Measurements from ENCODE around the gene FBXO21. TPM values are rescaled to one million over a fixed set of nuclear protein-coding genes. Genes with fewer than 3 reads are reported as not detected.

Gene FBXO21
- polyA plus RNA-seq, 1 donor (not counting 4 experiments of a cell fraction or from before 2014, with no cell fraction given), result 21.9 TPM

DNA sequence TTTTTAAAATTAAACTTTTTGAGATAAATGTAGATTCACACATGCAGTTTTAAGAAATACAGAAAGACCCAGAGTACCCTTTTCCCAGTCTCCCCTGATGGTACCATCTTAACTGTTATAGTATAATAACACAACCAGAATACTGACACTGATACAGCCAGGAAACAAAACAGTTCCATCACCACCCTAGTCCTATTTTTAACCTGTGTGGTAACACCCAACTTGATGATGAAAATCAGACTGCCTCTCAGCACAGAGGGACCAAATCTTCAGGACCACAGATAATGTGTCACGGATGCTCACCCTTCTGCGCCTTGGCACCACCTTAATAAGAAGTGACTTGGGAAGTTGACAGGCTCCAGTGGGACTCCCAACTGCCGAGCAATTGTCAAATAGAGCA lies 18.1 kb downstream of the FBXO21 start:
- no peak overlapping the region for H2AFZ ChIP-seq (ENCODE audit: control insufficient read depth, low read length)
- no peak overlapping the region for H3K27ac ChIP-seq (ENCODE audit: control insufficient read depth, insufficient read depth, low read length)
- H3K4me1 ChIP-seq (ENCODE audit: control insufficient read depth, extremely low read depth, insufficient read depth, low read length), result no peaks in the 10 kb centered on the region
- H3K9me1 ChIP-seq (ENCODE audit: control insufficient read depth, extremely low read depth, insufficient read depth, low read length), result no peaks in the 10 kb centered on the region
- dilution Hi-C loops (cut with MboI; ENCODE audit: extremely low pct_ligation_motif_present, low sequenced_read_pairs), result no loop called here
- DNase-seq (ENCODE audit: low read depth, low spot score) (no peak), FAIRE-seq (no peak)
- TF ChIP-seq, protein P1, sequence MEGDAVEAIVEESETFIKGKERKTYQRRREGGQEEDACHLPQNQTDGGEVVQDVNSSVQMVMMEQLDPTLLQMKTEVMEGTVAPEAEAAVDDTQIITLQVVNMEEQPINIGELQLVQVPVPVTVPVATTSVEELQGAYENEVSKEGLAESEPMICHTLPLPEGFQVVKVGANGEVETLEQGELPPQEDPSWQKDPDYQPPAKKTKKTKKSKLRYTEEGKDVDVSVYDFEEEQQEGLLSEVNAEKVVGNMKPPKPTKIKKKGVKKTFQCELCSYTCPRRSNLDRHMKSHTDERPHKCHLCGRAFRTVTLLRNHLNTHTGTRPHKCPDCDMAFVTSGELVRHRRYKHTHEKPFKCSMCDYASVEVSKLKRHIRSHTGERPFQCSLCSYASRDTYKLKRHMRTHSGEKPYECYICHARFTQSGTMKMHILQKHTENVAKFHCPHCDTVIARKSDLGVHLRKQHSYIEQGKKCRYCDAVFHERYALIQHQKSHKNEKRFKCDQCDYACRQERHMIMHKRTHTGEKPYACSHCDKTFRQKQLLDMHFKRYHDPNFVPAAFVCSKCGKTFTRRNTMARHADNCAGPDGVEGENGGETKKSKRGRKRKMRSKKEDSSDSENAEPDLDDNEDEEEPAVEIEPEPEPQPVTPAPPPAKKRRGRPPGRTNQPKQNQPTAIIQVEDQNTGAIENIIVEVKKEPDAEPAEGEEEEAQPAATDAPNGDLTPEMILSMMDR (optimal IDR thresholded peaks at IDR 0.05 in 1 of 3, IDR thresholded peaks at IDR 0.05 in 1 of 3, conservative IDR thresholded peaks at IDR 0.05 in 1 of 3; ENCODE audit: extremely low read depth in 1 of 3, insufficient read depth in 2 of 3, low read length in 3 of 3), result no peak
- no peak for TF ChIP-seq EZH2 (IDR thresholded peaks at IDR 0.05; ENCODE audit: low read length)
- no peaks in the 10 kb centered on the region for H4K20me1 ChIP-seq (ENCODE audit: control insufficient read depth, extremely low read depth, insufficient read depth, low read length)
- H3K79me2 ChIP-seq (ENCODE audit: control insufficient read depth, insufficient read depth, low read length), result no peaks in the 10 kb centered on the region
- H3K9ac ChIP-seq (ENCODE audit: control insufficient read depth, extremely low read depth, insufficient read depth, low read length), result no peak overlapping the region
- peaks cover 14 to 18% of the 10 kb centered on the region in 2 experiments for H3K36me3 ChIP-seq (ENCODE audit: control insufficient read depth in 2 of 2, extremely low read depth in 1 of 2, insufficient read depth in 2 of 2, low read length in 2 of 2)
- H3K4me2 ChIP-seq (ENCODE audit: control insufficient read depth, extremely low read depth, insufficient read depth, low read depth, low read length), result no peak overlapping the region
- no peak overlapping the region for H3K4me3 ChIP-seq (ENCODE audit: control insufficient read depth in 2 of 3, extremely low read depth in 1 of 3, insufficient read depth in 2 of 3, low read depth in 1 of 3, low read length in 3 of 3)
- no peaks in the 10 kb centered on the region for H3K9me3 ChIP-seq (ENCODE audit: control insufficient read depth, low read depth, low read length)
- H3K27me3 ChIP-seq (ENCODE audit: control insufficient read depth, extremely low read depth, insufficient read depth, low read length), result no peaks in the 10 kb centered on the region

DNA sequence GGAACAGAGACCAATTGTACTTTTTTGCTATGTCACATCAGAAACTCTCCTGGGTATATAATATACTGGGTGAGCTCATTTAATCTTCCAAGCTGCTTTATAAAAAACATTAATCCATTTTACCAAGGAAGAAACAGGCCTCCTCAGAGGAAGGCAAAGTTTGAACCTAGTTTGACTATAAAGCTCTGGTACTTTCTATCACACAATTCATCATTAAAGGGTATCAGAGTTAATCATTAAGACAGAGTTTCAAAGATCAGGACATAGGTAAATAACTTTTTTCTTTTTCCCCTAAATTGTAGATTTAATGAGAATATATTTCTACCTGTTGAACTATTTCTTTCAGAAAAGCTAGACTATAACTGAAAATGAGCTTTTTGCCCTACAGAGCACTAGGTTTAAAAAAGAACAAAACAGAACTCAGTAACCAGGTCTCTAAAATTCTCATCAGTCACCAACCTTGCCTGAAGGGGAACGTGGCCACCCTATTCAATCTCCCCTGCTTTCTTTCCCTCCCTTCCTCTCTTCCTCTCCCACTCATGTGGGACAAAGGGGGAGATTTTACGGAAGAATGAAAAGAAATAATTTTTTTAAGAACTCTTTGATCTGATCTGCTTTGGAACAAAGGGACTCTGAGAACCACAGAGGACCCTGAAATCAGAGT lies 18.6 kb downstream of the FBXO21 start:
- Histone ChIP-seq H3K9ac (ENCODE audit: control insufficient read depth, extremely low read depth, insufficient read depth, low read length) (no peak overlapping the region), H3K4me1 (ENCODE audit: control insufficient read depth, extremely low read depth, insufficient read depth, low read length) (no peaks in the 10 kb centered on the region), H3K4me2 (ENCODE audit: control insufficient read depth, extremely low read depth, insufficient read depth, low read depth, low read length) (no peak overlapping the region), H3K36me3 (ENCODE audit: control insufficient read depth in 2 of 2, extremely low read depth in 1 of 2, insufficient read depth in 2 of 2, low read length in 2 of 2) (peaks cover 20% of the 10 kb centered on the region in 2 experiments), H3K27me3 (ENCODE audit: control insufficient read depth, extremely low read depth, insufficient read depth, low read length) (no peaks in the 10 kb centered on the region), H3K4me3 (ENCODE audit: control insufficient read depth in 2 of 3, extremely low read depth in 1 of 3, insufficient read depth in 2 of 3, low read depth in 1 of 3, low read length in 3 of 3) (no peak overlapping the region), H2AFZ (ENCODE audit: control insufficient read depth, low read length) (no peak overlapping the region), H3K9me3 (ENCODE audit: control insufficient read depth, low read depth, low read length) (no peaks in the 10 kb centered on the region), H3K9me1 (ENCODE audit: control insufficient read depth, extremely low read depth, insufficient read depth, low read length) (no peaks in the 10 kb centered on the region), H3K27ac (ENCODE audit: control insufficient read depth, insufficient read depth, low read length) (no peak overlapping the region), H4K20me1 (ENCODE audit: control insufficient read depth, extremely low read depth, insufficient read depth, low read length) (no peaks in the 10 kb centered on the region), H3K79me2 (ENCODE audit: control insufficient read depth, insufficient read depth, low read length) (no peaks in the 10 kb centered on the region)
- DNase-seq (ENCODE audit: low read depth, low spot score) (no peak), FAIRE-seq (no peak)
- TF ChIP-seq, protein P1 (optimal IDR thresholded peaks at IDR 0.05 in 1 of 3, IDR thresholded peaks at IDR 0.05 in 1 of 3, conservative IDR thresholded peaks at IDR 0.05 in 1 of 3; ENCODE audit: extremely low read depth in 1 of 3, insufficient read depth in 2 of 3, low read length in 3 of 3), result no peak
- dilution Hi-C loops (cut with MboI; ENCODE audit: extremely low pct_ligation_motif_present, low sequenced_read_pairs), result no loop called here
